Mammary epithelial cell (primary cell): ENCODE results near the gene DAGLA.

ENCODE experiments used
- EZH2 ChIP-seq: IDR thresholded peaks from 2 replicates; pipeline ENCODE4 v1.6.1; 2012; ENCODE audit warnings: low read length, inconsistent platforms, borderline replicate concordance
- TF ChIP-seq, protein P1 (sequence below), 2 donors: IDR thresholded peaks in 1 of 2; conservative IDR thresholded peaks in 1 of 2; 2 replicates each; pipeline ENCODE4 v1.5.1; 2011 to 2012; ENCODE audit warnings: inconsistent platforms in 2 of 2, low read length in 2 of 2, mild to moderate bottlenecking in 2 of 2, control low read depth in 1 of 2, low read depth in 1 of 2; ENCODE audit not compliant: insufficient read depth in 1 of 2; ENCODE audit errors: extremely low read depth in 1 of 2

- TF ChIP-seq, protein P1, sequence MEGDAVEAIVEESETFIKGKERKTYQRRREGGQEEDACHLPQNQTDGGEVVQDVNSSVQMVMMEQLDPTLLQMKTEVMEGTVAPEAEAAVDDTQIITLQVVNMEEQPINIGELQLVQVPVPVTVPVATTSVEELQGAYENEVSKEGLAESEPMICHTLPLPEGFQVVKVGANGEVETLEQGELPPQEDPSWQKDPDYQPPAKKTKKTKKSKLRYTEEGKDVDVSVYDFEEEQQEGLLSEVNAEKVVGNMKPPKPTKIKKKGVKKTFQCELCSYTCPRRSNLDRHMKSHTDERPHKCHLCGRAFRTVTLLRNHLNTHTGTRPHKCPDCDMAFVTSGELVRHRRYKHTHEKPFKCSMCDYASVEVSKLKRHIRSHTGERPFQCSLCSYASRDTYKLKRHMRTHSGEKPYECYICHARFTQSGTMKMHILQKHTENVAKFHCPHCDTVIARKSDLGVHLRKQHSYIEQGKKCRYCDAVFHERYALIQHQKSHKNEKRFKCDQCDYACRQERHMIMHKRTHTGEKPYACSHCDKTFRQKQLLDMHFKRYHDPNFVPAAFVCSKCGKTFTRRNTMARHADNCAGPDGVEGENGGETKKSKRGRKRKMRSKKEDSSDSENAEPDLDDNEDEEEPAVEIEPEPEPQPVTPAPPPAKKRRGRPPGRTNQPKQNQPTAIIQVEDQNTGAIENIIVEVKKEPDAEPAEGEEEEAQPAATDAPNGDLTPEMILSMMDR (conservative IDR thresholded peaks at IDR 0.05 in 1 of 2, IDR thresholded peaks at IDR 0.05 in 1 of 2; ENCODE audit: extremely low read depth in 1 of 2, insufficient read depth in 1 of 2, low read depth in 1 of 2, low read length in 2 of 2): no peak
- no peak for TF ChIP-seq EZH2
Observed at GRCh38 chr11:61795459-61795858, 115.3 kb downstream of the DAGLA start.
